ENCODE measurements around the gene MFAP1.

Gene MFAP1

DNA sequence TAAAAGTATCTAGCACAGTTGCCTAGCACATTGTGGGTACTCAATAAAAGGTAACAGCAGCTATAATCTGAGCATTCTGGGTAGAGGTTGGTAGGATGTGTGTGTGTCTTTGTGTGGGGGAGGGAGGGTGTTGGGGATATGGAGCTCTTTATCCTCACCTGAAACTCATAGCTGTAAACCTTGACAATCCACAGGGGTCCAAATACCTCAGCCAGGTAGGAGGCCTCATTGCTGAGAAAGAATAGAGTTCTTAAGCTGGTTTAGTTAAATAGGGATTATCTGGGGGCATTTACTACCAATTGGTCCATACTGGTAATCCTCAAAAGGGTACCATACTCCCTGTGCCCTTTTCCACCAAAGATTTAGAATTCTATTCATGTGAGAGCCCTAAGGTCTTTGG lies 28.5 kb downstream of the MFAP1 start:
- H3K27ac ChIP-seq (ENCODE audit: low read depth, low read length): no peak overlapping the region
- H3K9me3 ChIP-seq (ENCODE audit: control insufficient read depth in 1 of 2, low read length in 2 of 2): no peaks in the 10 kb centered on the region
- H3K4me1 ChIP-seq (ENCODE audit: control insufficient read depth in 1 of 2, insufficient read depth in 2 of 2, low read length in 2 of 2): peaks cover 48 to 49% of the 10 kb centered on the region in 2 donors
- no peak overlapping the region for H3K4me3 ChIP-seq (ENCODE audit: low read depth in 1 of 2, low read length in 2 of 2)
- peaks cover 24 to 39% of the 10 kb centered on the region in 2 donors for H3K36me3 ChIP-seq (ENCODE audit: control insufficient read depth in 1 of 2, insufficient read depth in 2 of 2, low read length in 2 of 2)
- H3K9ac ChIP-seq (ENCODE audit: low read depth in 1 of 2, low read length in 2 of 2): no peak overlapping the region
- no peaks in the 10 kb centered on the region for H3K27me3 ChIP-seq (ENCODE audit: control insufficient read depth in 1 of 2, insufficient read depth in 2 of 2, low read length in 2 of 2)

- no peak overlapping the region for H3K4me3 ChIP-seq (ENCODE audit: low read depth in 1 of 2, low read length in 2 of 2)
- no peaks in the 10 kb centered on the region for H3K27me3 ChIP-seq (ENCODE audit: control insufficient read depth in 1 of 2, insufficient read depth in 2 of 2, low read length in 2 of 2)
- H3K9me3 ChIP-seq (ENCODE audit: control insufficient read depth in 1 of 2, low read length in 2 of 2): no peaks in the 10 kb centered on the region
- no peak overlapping the region for H3K27ac ChIP-seq (ENCODE audit: low read depth, low read length)
- peaks cover 47% of the 10 kb centered on the region in 2 donors for H3K4me1 ChIP-seq (ENCODE audit: control insufficient read depth in 1 of 2, insufficient read depth in 2 of 2, low read length in 2 of 2)
- no peak overlapping the region for H3K9ac ChIP-seq (ENCODE audit: low read depth in 1 of 2, low read length in 2 of 2)
- peaks cover 24 to 39% of the 10 kb centered on the region in 2 donors for H3K36me3 ChIP-seq (ENCODE audit: control insufficient read depth in 1 of 2, insufficient read depth in 2 of 2, low read length in 2 of 2)
Measured at GRCh38 chr15:43795197-43795596, 29.3 kb downstream of the MFAP1 start.

GRCh38 chr15:43794269-43795037 lies 30.0 kb downstream of the MFAP1 start:
- Histone ChIP-seq H3K27ac (ENCODE audit: low read depth, low read length) (peak overlapping the region; percentile 22), H3K9ac (ENCODE audit: low read depth in 1 of 2, low read length in 2 of 2) (peak overlapping the region in 1 of 2 donors; percentile 100), H3K4me1 (ENCODE audit: control insufficient read depth in 1 of 2, insufficient read depth in 2 of 2, low read length in 2 of 2) (peaks cover 39 to 42% of the 10 kb centered on the region in 2 donors), H3K4me3 (ENCODE audit: low read depth in 1 of 2, low read length in 2 of 2) (peak overlapping the region in 1 of 2 donors; percentile 15), H3K36me3 (ENCODE audit: control insufficient read depth in 1 of 2, insufficient read depth in 2 of 2, low read length in 2 of 2) (peaks cover 24 to 39% of the 10 kb centered on the region in 2 donors), H3K27me3 (ENCODE audit: control insufficient read depth in 1 of 2, insufficient read depth in 2 of 2, low read length in 2 of 2) (no peaks in the 10 kb centered on the region), H3K9me3 (ENCODE audit: control insufficient read depth in 1 of 2, low read length in 2 of 2) (no peaks in the 10 kb centered on the region)

- peak overlapping the region; percentile 100 for H3K9ac ChIP-seq (ENCODE audit: low read depth in 1 of 2, low read length in 2 of 2)
- H3K4me3 ChIP-seq (ENCODE audit: low read depth in 1 of 2, low read length in 2 of 2): peak overlapping the region; percentile 99
- no peaks in the 10 kb centered on the region for H3K9me3 ChIP-seq (ENCODE audit: control insufficient read depth in 1 of 2, low read length in 2 of 2)
- peaks cover 35 to 37% of the 10 kb centered on the region in 2 donors for H3K4me1 ChIP-seq (ENCODE audit: control insufficient read depth in 1 of 2, insufficient read depth in 2 of 2, low read length in 2 of 2)
- peak overlapping the region; percentile 99 for H3K27ac ChIP-seq (ENCODE audit: low read depth, low read length)
- peaks cover 24 to 37% of the 10 kb centered on the region in 2 donors for H3K36me3 ChIP-seq (ENCODE audit: control insufficient read depth in 1 of 2, insufficient read depth in 2 of 2, low read length in 2 of 2)
- no peaks in the 10 kb centered on the region for H3K27me3 ChIP-seq (ENCODE audit: control insufficient read depth in 1 of 2, insufficient read depth in 2 of 2, low read length in 2 of 2)
Measured at GRCh38 chr15:43793647-43794046, 30.8 kb downstream of the MFAP1 start.

DNA sequence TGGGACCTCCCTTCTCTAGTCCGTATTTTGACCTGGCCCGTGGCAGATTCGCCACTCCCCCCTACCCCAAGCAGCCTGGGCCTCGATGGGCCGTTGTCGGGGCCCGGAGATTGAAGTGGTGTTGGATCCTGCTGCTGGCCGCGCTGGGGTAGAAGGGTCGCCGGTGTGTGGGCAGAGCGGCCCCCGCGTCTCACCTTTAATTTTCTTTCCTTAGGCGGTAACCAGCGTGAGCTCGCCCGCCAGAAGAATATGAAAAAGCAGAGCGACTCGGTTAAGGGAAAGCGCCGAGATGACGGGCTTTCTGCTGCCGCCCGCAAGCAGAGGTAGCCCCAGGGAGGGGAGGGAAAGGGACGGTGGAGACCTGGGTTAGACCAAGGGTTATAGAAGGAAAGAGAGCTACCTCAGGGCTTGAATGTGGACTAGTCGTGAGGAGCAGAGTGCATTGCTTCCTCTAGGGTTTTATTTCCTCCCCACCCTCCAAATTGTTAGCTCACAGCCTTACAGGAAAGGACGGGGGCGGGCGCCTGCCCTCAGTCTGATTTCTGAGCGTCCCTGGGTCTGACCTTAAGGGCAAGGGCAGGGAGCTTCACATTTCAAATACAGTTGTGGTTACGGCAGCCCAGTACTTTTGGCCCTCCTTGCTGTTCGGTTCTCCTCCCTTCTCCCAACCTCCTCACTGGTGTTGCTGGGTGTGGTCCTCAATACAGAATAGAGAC lies 31.6 kb downstream of the MFAP1 start:
- Histone ChIP-seq H3K9me3 (ENCODE audit: control insufficient read depth in 1 of 2, low read length in 2 of 2) (no peaks in the 10 kb centered on the region), H3K27ac (ENCODE audit: low read depth, low read length) (peak overlapping the region; percentile 99), H3K4me1 (ENCODE audit: control insufficient read depth in 1 of 2, insufficient read depth in 2 of 2, low read length in 2 of 2) (peaks cover 30% of the 10 kb centered on the region in 2 donors)

GRCh38 chr15:43791993-43792760 lies 32.3 kb downstream of the MFAP1 start, which contains the start of gene SERF2:
Gene SERF2 (plus strand): TSS chr15:43792320. CDS start chr15:43792377, 57 bp downstream.
- H3K27ac ChIP-seq (ENCODE audit: low read depth, low read length): peak within 1 kb of the TSS; percentile 99
- H3K9ac ChIP-seq (ENCODE audit: low read depth in 1 of 2, low read length in 2 of 2): peak within 1 kb of the TSS; percentile 100
- H3K36me3 ChIP-seq (ENCODE audit: control insufficient read depth in 1 of 2, insufficient read depth in 2 of 2, low read length in 2 of 2): peaks cover 24 to 32% of the 10 kb centered on the region in 2 donors
- H3K4me3 ChIP-seq (ENCODE audit: low read depth in 1 of 2, low read length in 2 of 2): peak within 1 kb of the TSS; percentile 99
- no peaks in the 10 kb centered on the region for H3K9me3 ChIP-seq (ENCODE audit: control insufficient read depth in 1 of 2, low read length in 2 of 2)
- H3K27me3 ChIP-seq (ENCODE audit: control insufficient read depth in 1 of 2, insufficient read depth in 2 of 2, low read length in 2 of 2): no peaks in the 10 kb centered on the region
- peaks cover 26% of the 10 kb centered on the region in 2 donors for H3K4me1 ChIP-seq (ENCODE audit: control insufficient read depth in 1 of 2, insufficient read depth in 2 of 2, low read length in 2 of 2)

More for the DNA sequence above, 31.6 kb downstream of the MFAP1 start:
- Histone ChIP-seq H3K27me3 (ENCODE audit: control insufficient read depth in 1 of 2, insufficient read depth in 2 of 2, low read length in 2 of 2) (no peaks in the 10 kb centered on the region), H3K4me3 (ENCODE audit: low read depth in 1 of 2, low read length in 2 of 2) (peak overlapping the region; percentile 99), H3K9ac (ENCODE audit: low read depth in 1 of 2, low read length in 2 of 2) (peak overlapping the region; percentile 100), H3K36me3 (ENCODE audit: control insufficient read depth in 1 of 2, insufficient read depth in 2 of 2, low read length in 2 of 2) (peaks cover 24 to 37% of the 10 kb centered on the region in 2 donors)

DNA sequence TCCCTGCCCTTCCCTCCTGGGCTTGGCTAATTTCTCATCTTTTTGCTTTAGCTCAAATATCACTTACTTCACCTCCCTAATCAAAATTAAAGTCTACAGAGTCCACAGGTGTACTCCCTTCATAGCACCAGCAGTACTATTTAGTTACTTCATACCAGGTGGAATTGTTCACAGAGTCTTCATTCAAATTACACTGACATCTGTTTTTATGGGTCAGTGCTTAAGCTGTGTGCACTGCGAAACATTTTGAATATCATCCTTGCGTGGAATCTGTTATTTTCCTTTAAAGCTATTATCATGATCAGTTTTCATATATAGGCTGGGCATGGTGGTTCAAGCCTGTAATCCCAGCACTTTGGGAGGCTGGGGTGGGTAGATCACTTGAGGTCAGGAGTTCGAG lies 35.1 kb downstream of the MFAP1 start:
- Histone ChIP-seq H3K4me3 (ENCODE audit: low read depth in 1 of 2, low read length in 2 of 2) (no peak overlapping the region), H3K9ac (ENCODE audit: low read depth in 1 of 2, low read length in 2 of 2) (no peak overlapping the region), H3K36me3 (ENCODE audit: control insufficient read depth in 1 of 2, insufficient read depth in 2 of 2, low read length in 2 of 2) (peaks cover 5 to 9% of the 10 kb centered on the region in 2 donors), H3K4me1 (ENCODE audit: control insufficient read depth in 1 of 2, insufficient read depth in 2 of 2, low read length in 2 of 2) (peaks cover 14 to 16% of the 10 kb centered on the region in 2 donors), H3K27ac (ENCODE audit: low read depth, low read length) (no peak overlapping the region), H3K27me3 (ENCODE audit: control insufficient read depth in 1 of 2, insufficient read depth in 2 of 2, low read length in 2 of 2) (no peaks in the 10 kb centered on the region), H3K9me3 (ENCODE audit: control insufficient read depth in 1 of 2, low read length in 2 of 2) (no peaks in the 10 kb centered on the region)

DNA sequence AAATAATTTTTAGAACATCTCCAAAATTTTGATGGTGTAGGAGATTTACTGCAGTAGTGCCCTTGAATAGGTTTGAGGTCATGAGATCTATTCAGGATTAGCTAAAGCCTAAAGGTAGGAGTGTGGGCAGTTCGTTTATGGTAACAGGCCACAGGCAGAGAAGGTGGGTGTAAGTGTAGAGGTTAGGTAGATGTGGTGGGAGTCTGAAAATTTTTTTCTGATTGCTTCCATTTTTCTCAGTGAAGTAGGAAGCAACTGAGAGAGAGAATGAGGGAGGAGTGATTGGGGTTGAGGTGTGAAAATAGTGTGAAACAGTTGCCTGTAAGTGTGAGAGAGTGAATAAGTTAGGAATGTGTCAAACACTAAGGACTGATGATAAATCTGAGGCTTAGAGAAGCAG lies 45.5 kb downstream of the MFAP1 start:
- Histone ChIP-seq H3K27me3 (ENCODE audit: control insufficient read depth in 1 of 2, insufficient read depth in 2 of 2, low read length in 2 of 2) (no peaks in the 10 kb centered on the region), H3K9me3 (ENCODE audit: control insufficient read depth in 1 of 2, low read length in 2 of 2) (no peaks in the 10 kb centered on the region), H3K27ac (ENCODE audit: low read depth, low read length) (no peak overlapping the region), H3K9ac (ENCODE audit: low read depth in 1 of 2, low read length in 2 of 2) (no peak overlapping the region), H3K36me3 (ENCODE audit: control insufficient read depth in 1 of 2, insufficient read depth in 2 of 2, low read length in 2 of 2) (peaks cover 0 to 7% of the 10 kb centered on the region in 2 donors), H3K4me1 (ENCODE audit: control insufficient read depth in 1 of 2, insufficient read depth in 2 of 2, low read length in 2 of 2) (peaks cover 0 to 22% of the 10 kb centered on the region in 2 donors), H3K4me3 (ENCODE audit: low read depth in 1 of 2, low read length in 2 of 2) (no peak overlapping the region)

- Histone ChIP-seq H3K36me3 (ENCODE audit: control insufficient read depth in 1 of 2, insufficient read depth in 2 of 2, low read length in 2 of 2) (peaks cover 5 to 22% of the 10 kb centered on the region in 2 donors), H3K4me1 (ENCODE audit: control insufficient read depth in 1 of 2, insufficient read depth in 2 of 2, low read length in 2 of 2) (peaks cover 0 to 22% of the 10 kb centered on the region in 2 donors), H3K9ac (ENCODE audit: low read depth in 1 of 2, low read length in 2 of 2) (peak overlapping the region; percentile 86 to 93), H3K4me3 (ENCODE audit: low read depth in 1 of 2, low read length in 2 of 2) (peak overlapping the region; percentile 90 to 93), H3K27ac (ENCODE audit: low read depth, low read length) (peak overlapping the region; percentile 88), H3K9me3 (ENCODE audit: control insufficient read depth in 1 of 2, low read length in 2 of 2) (no peaks in the 10 kb centered on the region), H3K27me3 (ENCODE audit: control insufficient read depth in 1 of 2, insufficient read depth in 2 of 2, low read length in 2 of 2) (no peaks in the 10 kb centered on the region)
Measured at GRCh38 chr15:43777267-43777914, 47.1 kb downstream of the MFAP1 start.
